Stimulated activated CD4-positive, alpha-beta T cell treated with anti-CD3 and anti-CD28 coated beads, Interleukin-4, amount 100 ng/mL, for 4 hours (primary cell): ENCODE measurements around the gene CNPY3.

Experiments used
- DNase-seq, 2 experiments: peaks; one replicate each; pipeline ENCODE4 v3.0.0-alpha.2; 2020

The CNPY3 gene

GRCh38 chr6:42961020-42961470 is 31.8 kb downstream of the CNPY3 start:
- DNase-seq = no peak

- no peak for DNase-seq
Measured at GRCh38 chr6:42962096-42962495, 32.8 kb downstream of the CNPY3 start.

- no peak for DNase-seq
Measured at GRCh38 chr6:42962502-42963178, 33.4 kb downstream of the CNPY3 start.

- no peak for DNase-seq
Measured at GRCh38 chr6:42963179-42963854, 34.0 kb downstream of the CNPY3 start.

- DNase-seq = peak in 1 of 2 experiments; percentile 6
Measured at GRCh38 chr6:42963855-42964605, 34.8 kb downstream of the CNPY3 start.

GRCh38 chr6:42966571-42966970 is 37.3 kb downstream of the CNPY3 start:
- DNase-seq = no peak

GRCh38 chr6:42967228-42967627 is 37.9 kb downstream of the CNPY3 start:
- no peak for DNase-seq

GRCh38 chr6:42968126-42968701 is 38.9 kb downstream of the CNPY3 start:
- no peak for DNase-seq

- no peak for DNase-seq
Measured at GRCh38 chr6:42968783-42969182, 39.5 kb downstream of the CNPY3 start.

GRCh38 chr6:42969431-42969830 is 40.2 kb downstream of the CNPY3 start:
- no peak for DNase-seq

- no peak for DNase-seq
Measured at GRCh38 chr6:42969934-42970333, 40.7 kb downstream of the CNPY3 start.

GRCh38 chr6:42970871-42971612 is 41.8 kb downstream of the CNPY3 start:
- DNase-seq = peak in 1 of 2 experiments; percentile 10

- no peak for DNase-seq
Measured at GRCh38 chr6:42971746-42972327, 42.6 kb downstream of the CNPY3 start.

- no peak for DNase-seq
Measured at GRCh38 chr6:42973926-42974325, 44.6 kb downstream of the CNPY3 start.

GRCh38 chr6:42974919-42975505 is 45.7 kb downstream of the CNPY3 start:
- DNase-seq = no peak

GRCh38 chr6:42978487-42978838 is 49.2 kb downstream of the CNPY3 start:
- DNase-seq = peak in 1 of 2 experiments; percentile 19

- peak; percentile 87 to 91 for DNase-seq
Measured at GRCh38 chr6:42978839-42979522, 49.7 kb downstream of the CNPY3 start, which contains the start of gene PEX6. PEX6 (minus strand) TSS chr6:42979181; CDS start chr6:42979150, 31 bp downstream.

GRCh38 chr6:42979523-42980177 is 50.4 kb downstream of the CNPY3 start:
- peak in 1 of 2 experiments; percentile 20 for DNase-seq

GRCh38 chr6:42981836-42982235 is 52.6 kb downstream of the CNPY3 start:
- DNase-seq = no peak
